GM12864 (cell line): ENCODE measurements around the gene ADAMTS10.
A peak's percentile ranks its signal among the peaks of the same experiment; 100 is the strongest.
"Not testable (repeated sequence)": the region's sequence is repeated elsewhere in the genome, so short reads cannot be mapped to it uniquely, and the experiment has no call there.

Experiments
- DNase-seq: peaks from one replicate; pipeline ENCODE4 v3.0.0-alpha.2; 2011; ENCODE audit warnings: low read depth
- H3K4me3 ChIP-seq: 2 replicates; pipeline ENCODE4 v1.5.1; 2011; ENCODE audit warnings: mild to moderate bottlenecking, low read depth, low read length, control low read depth
- CTCF ChIP-seq: IDR thresholded peaks from 2 replicates; pipeline ENCODE4 v1.5.1; 2011; ENCODE audit warnings: low read depth, mild to moderate bottlenecking, moderate library complexity, low read length, control low read depth, inconsistent platforms; ENCODE audit errors: missing control alignments

Gene ADAMTS10

GRCh38 chr19:8573316-8573715 lies 37.2 kb downstream of the ADAMTS10 start:
- DNase-seq = no peak
- no peak overlapping the region for H3K4me3 ChIP-seq
- no peak for TF ChIP-seq CTCF

GRCh38 chr19:8571006-8571411 lies 39.5 kb downstream of the ADAMTS10 start:
- no peak for TF ChIP-seq CTCF
- no peak overlapping the region for H3K4me3 ChIP-seq
- no peak for DNase-seq

GRCh38 chr19:8569066-8569771 lies 41.3 kb downstream of the ADAMTS10 start:
- no peak overlapping the region for H3K4me3 ChIP-seq
- peak; percentile 76 for DNase-seq
- no peak for TF ChIP-seq CTCF

- no peak for TF ChIP-seq CTCF
- no peak overlapping the region for H3K4me3 ChIP-seq
- DNase-seq = no peak
Observed at GRCh38 chr19:8567522-8568172, 42.9 kb downstream of the ADAMTS10 start.

- no peak overlapping the region for H3K4me3 ChIP-seq
- DNase-seq = no peak
- TF ChIP-seq CTCF = no peak
Observed at GRCh38 chr19:8566855-8567254, 43.7 kb downstream of the ADAMTS10 start.

- not testable (repeated sequence) for H3K4me3 ChIP-seq, DNase-seq
Observed at GRCh38 chr19:8564866-8565265, 45.6 kb downstream of the ADAMTS10 start.

GRCh38 chr19:8561075-8561764 lies 49.3 kb downstream of the ADAMTS10 start:
- no peak for TF ChIP-seq CTCF
- no peak overlapping the region for H3K4me3 ChIP-seq
- no peak for DNase-seq
